GM18499 (cell line): ENCODE results near the gene ADAMTS16.

Experiments used
- ATAC-seq: cut with Tn5 transposase; IDR thresholded peaks from one replicate; pipeline ENCODE4 v1.9.1; 2021; ENCODE audit warnings: moderate number of reproducible peaks; ENCODE audit not compliant: insufficient read depth, unreplicated experiment

Gene ADAMTS16

DNA sequence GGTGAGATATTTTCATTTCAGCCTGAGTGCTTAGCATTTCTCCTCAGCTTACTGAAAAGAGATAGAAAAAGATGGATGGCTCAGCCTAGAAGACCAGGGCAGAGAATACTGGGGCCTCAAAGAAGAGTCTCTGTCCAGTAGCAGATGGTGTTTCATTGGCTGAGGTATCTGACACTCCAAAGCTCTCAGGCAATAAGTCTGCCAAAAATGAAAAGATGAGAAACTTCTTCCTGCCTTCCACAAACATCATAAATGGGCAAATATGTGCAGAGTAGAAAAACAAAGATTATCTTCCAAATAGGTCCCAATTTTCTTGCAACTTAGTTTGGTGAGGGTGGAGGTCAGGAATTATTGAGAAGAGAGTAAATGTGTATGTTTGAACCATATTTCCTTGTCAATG, 195.0 kb downstream of the ADAMTS16 start:
- no peak for ATAC-seq

DNA sequence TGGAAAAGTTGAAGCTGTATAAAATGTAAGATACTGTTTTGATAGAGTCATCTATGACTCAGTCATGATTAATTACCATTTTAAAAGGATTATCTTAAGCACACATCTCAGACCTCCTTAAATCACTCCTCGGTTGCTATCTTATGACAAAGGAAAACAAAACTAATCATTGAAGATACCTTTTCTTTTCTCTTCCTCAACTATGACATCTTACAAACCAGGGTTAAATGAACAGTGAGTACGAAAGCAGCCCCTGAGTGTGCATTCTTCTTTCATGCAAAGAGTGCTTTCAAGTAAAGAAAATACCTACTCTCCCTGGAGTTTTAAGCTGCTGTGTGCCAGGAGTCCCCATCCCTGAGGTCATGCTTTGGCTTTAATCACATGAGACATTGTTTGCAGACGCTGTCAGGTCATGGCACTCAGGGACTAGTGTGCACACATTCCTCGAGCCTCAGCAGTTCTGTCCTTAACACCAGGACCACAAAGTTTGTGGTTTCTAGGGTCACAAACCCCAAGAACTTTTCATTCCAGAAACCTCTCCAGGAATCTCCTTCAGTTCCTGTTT, 195.7 kb downstream of the ADAMTS16 start:
- no peak for ATAC-seq

DNA sequence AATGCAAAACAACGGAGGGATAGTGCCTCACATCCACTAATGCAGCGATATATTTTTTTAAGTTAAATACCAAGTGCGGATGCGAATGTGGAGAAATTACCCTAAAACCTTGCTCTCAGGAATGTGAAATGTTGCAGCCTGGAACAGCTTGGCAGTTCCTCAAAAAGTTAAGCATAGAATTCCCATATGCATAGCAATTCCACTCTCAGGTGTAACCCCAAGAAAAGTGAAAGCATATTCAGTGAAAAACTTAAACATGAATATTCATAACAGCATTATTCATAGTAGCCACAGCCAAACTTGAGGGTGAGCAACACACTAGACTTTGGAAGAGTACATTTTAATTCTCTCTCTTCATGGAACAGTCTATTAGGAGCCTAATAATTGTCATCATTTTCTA, 199.1 kb downstream of the ADAMTS16 start:
- no peak for ATAC-seq

DNA sequence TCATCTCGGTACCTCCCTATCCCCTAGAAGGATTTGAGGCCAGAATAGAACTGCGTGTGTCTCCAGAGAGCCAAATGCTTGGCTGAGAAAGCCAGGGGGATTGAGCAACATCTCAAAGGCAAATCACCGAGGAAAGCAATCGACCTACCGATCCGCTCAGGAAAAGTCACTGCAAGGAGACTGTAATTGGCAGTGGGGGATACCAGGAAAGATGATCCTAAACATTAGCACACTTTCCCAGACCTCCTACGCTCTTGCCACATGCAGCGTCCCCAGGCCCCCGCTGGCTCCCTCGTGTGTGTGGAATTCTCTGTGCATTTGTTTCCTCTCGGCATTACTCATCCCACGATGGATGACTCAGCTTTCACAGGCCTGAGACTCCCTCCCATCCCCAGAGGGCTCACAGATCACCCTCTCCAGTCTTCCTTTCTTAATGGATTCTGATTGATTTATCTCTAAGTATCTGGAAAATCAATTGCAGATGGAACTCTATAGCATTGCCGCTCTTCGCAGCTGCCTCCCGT, 200.1 kb downstream of the ADAMTS16 start:
- no peak for ATAC-seq

DNA sequence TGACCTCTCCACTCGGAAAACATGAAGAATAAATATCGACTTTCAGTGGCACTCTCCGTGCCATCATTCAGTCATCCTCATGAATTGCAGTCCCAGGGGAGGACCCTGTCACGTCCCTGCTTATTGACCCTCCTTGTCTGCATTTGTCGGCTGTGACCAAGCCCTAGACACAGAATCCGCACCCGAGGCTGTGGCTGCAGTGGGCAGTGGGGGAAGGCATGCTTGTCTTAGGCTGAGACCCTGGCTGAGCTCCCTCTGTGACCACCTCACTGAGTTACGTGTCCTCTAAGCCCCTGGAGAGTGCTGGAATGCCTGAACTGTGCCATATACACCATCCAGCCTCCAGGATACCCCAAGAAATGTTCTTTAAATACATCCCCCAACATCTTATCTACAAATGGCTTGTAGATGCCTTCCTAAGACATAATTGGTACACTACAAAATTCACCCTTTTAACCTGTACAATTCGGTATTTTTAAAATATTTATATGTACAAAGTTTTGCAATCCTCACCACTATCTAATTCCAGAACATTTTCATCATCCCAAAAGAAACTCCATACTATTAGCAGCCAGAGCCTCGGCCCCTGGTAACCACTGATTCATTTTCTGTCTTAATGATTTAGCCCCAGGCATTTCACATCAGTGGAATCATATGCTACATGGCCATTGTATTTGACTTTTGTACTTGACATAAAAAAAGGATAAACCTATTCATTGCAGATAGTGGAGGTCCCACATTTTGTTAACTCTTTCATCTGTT, 201.6 kb downstream of the ADAMTS16 start:
- ATAC-seq = no peak

DNA sequence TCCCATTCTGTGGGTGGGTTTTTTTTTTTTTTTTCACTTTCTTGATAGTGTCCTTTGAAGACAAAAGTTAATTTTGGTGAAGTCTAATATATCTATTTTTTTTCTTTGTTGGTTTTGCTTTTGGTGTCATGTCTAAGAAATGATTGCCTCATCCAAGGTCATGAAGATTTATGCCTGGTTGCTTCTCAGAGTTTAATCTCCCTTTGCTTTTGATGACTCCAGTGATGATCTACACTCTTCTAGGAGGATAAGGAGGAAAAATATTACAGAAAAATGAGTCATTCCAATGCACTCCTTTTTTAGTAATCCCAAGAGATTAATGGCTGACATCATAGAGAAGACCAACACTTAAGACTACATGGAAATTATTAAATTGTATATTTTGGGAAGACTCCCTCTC, 202.7 kb downstream of the ADAMTS16 start:
- no peak for ATAC-seq

DNA sequence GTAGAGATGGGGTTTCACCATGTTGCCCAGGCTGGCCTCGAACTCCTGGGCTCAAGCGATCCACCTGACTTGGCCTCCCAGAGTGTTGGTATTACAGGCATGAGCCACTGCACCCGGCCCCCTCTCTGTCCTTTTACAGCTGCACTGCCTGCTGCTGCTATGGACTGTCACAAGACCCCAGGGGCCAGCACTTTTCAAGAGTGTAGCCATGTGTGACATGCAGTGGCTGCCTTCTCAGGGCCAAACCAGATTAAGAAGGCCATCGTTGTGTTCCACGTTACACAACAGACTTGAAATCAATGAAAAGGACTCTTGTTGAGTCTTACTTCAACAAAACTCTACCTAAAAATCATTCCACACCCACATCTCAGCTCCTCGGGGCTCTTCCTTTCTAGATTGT, 203.4 kb downstream of the ADAMTS16 start:
- no peak for ATAC-seq

DNA sequence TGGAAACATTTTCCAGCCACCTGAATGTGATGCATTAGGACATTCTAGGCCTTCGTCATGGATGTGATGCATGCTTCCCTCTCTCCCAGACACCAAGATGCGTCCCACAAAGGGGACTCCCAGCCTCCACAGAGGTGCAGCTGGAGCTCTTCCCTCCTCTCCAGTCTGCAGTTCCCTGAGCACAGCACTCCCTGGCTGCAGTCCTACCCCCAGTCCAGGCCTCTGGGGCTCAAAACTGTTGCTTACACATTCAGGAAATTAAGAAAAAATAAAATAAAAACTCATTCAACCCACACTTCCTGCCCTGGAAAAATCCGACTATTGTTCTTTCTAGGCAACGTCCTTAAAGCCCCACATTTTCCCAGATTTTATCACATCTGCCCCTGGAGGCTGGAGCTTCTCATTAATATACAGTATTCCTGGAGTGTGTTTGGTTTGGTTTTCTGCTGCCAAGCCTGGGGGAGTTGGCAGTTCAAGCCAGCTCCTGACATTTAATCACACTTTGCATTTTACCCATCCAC, 204.0 kb downstream of the ADAMTS16 start:
- no peak for ATAC-seq

DNA sequence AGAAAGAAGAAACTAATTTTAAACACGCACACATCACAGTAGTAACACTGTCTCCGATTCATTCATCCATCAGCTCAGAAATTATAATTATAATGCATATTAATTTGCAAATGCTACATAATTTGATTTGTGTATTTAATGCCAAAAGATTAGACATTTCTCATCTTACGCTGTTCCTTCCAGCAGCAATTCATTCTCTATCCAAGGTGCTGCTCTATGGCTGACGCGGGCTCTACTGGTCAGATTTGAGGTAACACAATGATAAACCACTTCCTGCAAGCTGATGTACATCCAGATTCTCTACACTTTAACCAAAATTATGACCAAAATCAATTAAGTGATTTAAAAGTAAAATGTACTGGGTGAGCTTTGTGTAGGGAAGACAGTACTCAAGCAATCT, 204.5 kb downstream of the ADAMTS16 start:
- ATAC-seq = no peak

DNA sequence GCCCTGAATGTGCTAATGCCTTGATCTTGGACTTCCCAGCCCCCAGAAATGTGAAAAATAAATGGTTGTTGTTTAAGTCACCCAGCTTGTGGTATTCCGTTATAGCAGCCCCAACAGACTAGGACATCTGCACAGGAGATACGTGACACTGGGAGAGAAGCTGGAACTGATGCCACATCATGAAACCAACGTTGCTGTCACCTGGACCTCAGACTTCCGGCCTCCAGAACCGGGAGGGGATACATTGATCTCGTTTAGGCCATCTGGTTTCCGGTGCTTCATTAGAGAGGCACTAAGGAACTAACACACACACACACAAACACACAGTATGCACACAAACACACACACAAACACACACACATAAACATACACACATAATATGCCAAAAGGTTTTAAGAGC, 207.3 kb downstream of the ADAMTS16 start:
- no peak for ATAC-seq

DNA sequence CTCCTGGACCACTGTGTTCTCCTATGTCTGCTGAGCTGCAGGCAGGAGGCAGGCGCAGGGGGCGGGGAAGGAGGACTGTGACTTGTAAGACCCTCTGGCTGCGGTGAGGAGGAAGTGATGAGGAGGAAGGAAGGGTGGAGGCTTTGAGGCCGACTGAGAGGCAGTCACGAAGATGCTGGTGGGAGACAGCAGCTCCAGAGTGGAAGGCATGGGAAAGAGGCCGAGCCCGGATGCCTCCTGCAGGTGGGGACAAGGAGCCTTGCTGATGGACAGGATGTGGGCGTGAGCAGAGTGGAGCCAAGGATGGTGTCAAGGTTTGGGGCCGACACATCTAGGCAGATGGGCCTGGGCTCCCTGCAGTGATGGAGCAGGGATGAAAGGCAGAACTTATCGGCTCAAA, 208.0 kb downstream of the ADAMTS16 start:
- no peak for ATAC-seq

DNA sequence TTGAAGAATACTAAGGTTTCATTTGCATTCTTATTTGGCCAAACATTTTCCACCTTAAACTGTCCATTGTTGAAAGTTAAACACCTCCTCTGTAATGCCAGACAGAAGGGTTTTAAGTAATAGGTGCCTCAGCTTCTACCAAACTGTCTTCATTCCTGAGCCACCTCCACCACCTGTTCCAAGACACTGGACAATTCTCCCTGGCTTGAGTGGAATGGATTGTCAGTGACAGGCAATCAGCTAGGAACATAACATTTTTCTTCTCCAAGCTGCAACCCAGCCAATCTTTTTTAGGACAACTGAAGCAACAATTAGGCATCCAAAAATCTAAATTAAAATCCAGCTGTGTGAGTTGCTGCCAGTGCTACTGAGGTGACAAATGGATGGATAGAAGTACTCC, 208.4 kb downstream of the ADAMTS16 start:
- no peak for ATAC-seq

DNA sequence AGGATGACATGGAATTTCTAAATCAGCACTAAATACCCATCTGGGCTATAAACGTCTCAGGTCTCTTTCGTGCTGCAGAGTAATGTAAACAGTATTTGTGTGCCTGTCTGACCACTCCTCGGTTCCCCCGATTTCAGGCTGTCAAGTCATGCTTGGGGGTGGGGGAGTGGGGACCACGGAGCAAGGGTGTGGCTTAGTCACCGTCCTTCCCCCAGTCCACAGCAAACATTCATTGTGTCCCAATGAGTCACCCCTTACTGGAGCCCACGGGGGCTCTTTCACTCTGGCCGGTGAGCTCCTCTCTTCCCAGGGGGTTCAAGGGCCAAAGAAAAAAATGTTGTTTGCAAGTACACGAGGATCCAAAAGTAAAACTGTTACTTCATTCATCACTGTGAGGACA, 210.0 kb downstream of the ADAMTS16 start:
- no peak for ATAC-seq

DNA sequence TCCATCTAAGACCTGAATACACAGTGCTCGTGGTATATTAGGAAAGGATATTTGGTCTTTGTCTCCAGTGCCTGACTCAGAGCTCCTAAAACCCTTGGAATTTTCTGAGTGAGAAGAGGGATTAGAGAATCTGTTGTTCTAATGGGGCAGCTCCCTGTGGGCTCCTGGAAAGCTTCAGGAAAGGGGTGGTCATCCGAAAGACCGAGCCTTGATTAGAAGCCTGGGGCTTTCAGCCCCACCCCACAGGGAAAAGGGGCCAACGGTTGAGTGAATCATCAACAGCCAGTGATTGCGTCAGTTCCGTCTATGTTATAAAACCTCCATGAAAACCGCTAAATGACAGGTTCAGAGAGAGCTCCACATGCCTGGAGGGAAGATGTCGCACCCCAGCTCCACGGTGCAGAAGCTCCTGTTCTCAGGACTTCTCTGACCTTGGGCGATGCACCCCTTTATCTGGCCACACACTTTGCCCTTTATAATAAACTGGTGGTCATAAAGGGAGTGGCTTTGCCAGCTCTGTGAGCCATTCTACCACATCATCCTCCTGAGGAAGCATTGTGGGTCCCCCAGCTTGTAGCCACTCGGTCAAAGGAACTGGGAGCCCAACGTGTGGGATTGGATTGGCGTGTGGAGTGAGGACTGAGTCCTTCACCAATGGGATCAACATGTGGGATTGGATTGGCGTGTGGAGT, 211.3 kb downstream of the ADAMTS16 start:
- no peak for ATAC-seq

DNA sequence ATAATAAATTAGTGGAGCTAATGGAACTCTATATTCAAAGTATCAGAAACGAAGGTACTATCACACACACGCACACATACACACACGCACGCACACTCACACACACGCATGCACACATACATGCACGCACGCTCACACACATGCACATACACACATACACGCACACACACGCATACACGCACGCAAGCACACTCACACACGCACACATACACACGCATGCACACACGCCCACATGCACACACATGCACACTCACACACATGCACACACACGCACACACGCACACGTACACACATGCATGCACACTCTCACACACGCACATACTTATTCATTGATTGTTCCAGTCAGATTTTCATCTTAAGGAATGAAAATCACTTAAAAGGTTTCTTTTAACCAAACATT, 212.5 kb downstream of the ADAMTS16 start:
- ATAC-seq = no peak

DNA sequence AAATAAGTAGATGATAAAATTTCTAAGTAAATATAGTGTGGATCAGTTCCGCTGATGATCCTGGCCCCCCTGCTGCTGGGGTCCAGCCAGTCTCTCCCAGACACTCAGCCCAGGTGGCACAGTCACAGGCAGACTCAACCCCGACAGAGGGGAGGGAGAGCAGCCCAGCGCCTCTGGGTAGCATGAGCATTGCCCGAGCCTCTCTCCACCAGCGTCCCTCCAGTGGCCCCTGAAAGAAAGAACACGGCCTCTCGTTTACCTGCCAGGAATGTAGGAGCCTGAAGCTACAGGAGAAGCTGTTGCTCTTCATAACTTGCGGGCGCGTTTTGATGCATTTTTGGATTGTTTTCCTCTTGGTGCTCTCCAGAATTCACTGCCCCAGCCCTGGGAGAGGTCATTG, 213.6 kb downstream of the ADAMTS16 start:
- no peak for ATAC-seq

DNA sequence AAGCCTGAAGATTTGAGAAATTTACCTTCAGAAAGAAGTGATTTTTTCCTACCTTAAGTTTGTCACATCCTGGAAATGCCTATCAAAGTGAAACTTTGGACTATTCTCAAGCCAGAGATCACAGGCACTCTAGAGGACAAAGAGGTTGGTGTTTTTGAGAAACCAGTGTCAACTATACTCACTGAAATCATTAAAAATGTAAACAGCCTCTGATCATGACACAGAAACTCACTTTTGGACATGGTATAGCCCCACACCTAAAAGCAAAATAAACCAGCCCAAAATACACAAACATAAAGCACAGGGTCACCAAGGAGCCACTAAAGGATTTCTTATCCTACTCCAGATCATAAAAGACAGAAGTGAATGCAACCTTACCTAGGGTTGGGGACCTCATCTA, 216.6 kb downstream of the ADAMTS16 start:
- no peak for ATAC-seq

DNA sequence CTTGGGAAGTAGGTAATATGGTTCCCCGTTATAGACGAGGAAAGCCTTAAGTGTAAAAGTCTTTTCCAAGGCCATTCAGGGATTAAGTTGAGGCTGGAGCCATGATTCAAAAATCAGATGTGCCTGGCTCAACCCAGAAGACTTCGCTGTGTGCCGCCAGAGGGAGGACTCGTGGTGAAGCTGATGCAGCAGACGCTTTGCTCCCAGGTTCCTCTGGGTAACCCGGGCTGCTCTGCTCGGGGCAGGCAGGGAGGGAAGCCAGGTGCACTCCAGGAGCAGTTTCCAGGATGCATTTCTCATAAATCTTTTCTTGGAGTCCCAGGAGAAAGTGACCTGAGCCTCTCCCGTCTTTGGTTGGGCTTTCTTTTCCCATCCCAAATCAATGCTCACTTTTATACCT, 219.5 kb downstream of the ADAMTS16 start:
- ATAC-seq = no peak

DNA sequence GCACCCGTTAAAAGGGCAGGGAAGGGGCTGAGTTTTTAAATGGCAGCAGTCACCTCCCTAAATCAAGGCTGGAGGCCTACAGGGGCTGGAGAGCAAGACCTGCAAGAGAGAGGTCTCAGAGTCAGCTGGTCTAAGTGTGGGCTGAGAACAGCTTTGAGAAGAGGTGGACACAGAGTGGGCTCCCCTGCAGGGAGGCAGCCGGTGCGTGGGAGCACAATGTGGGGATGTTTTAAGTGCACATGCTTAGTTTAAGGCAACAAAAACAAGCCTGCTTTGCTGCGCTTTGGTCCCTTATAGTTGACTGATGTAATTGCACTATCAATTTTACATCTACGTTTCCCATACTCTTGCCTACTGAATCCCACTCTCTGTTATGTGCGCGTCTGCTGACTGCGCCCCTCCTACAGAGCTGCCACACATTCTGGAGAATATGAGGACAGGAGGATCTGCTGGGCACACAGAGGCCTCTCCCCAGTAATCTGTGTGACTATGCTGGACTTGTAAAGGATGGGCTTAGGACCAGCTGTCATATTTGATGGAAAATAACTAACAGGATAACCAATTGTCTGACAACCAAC, 220.3 kb downstream of the ADAMTS16 start:
- ATAC-seq = no peak

DNA sequence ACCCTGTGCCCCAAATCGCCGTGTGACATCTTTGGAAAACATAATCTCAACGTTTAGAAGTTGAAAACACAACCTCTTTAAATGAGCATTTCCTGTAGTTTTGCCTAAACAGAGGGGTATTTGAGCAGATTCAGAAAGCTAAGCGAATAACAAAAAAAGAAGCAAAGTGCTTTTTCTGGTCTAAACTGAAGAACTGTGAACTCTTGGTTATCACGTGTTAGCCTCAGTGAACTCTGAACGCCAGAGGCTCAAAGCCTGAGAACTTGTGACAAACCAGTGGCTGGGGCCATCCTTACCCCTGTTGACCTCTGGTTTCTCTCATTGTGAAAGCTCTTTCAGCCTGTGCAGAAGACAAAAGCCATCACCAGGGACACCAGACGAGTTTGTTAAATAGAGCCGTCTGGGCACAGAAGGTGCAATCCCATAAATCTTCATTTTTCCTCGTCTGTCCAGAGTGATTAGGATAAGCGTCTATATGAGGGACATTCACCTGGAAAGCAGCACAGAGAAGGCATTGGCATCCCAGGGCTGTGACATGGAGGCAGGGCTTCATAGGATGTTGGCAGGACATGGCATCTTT, 220.9 kb downstream of the ADAMTS16 start:
- no peak for ATAC-seq

DNA sequence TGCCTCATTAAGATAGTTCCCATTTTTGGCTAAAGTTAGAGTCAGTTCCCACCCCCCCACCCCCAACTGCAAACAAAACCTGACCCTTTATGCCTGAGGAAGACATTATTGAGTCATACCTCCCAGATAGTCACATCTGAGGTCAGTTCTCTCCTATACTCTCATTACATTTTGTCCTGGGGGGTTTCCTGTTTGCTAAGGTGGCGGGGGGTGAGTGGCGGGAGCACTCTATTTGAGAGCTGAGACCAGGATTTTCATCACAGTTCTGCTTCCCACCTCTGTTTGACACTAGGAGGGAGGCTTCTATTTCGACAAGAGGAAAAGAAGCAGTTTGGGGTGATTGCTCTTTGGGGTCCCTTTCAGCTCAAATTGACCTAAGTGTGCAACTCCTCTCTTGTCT, 222.9 kb downstream of the ADAMTS16 start:
- no peak for ATAC-seq
